Measurements from ENCODE around the gene ERI3. TPM values are rescaled to one million over a fixed set of nuclear protein-coding genes. Genes with fewer than 3 reads are reported as not detected.

ERI3 gene
- total and polyA plus RNA-seq, 2 experiments from 2014 or later = 59.4 to 93.2 TPM

- DNase-seq (ENCODE audit: low spot score) = peak; percentile 24
Observed at GRCh38 chr1:44354268-44354839, 703 bp downstream of the ERI3 start.

GRCh38 chr1:44353604-44354003 lies 1.5 kb downstream of the ERI3 start:
- Histone ChIP-seq H3K79me2 (peaks cover 59% of the 10 kb centered on the region), H3K4me3 (no peak overlapping the region), H3K9me3 (ENCODE audit: low read depth) (no peaks in the 10 kb centered on the region), H3K4me2 (peak overlapping the region; percentile 93), H4K20me1 (ENCODE audit: insufficient read depth, poor library complexity, severe bottlenecking) (peaks cover 15% of the 10 kb centered on the region), H2AFZ (no peak overlapping the region), H3K4me1 (ENCODE audit: insufficient read depth) (peaks cover 16% of the 10 kb centered on the region), H3K9me2 (replicated peaks; ENCODE audit: insufficient read depth) (no peaks in the 10 kb centered on the region), H3K36me3 (replicated peaks; ENCODE audit: insufficient read depth, low read depth) (no peaks in the 10 kb centered on the region), H3K27me3 (no peaks in the 10 kb centered on the region), H3K27ac (no peak overlapping the region)
- WGBS (ENCODE audit: low lambda C conversion rate, missing lambda C conversion rate) = 17% methylated on average over 1 of the region's 1 CpG
- TF ChIP-seq EZH2 (IDR thresholded peaks at IDR 0.05; ENCODE audit: borderline replicate concordance) (no peak), EZH2phosphoT487 (IDR thresholded peaks at IDR 0.05; ENCODE audit: low read depth, severe bottlenecking, unreplicated experiment) (no peak), CTCF (IDR thresholded peaks at IDR 0.05; ENCODE audit: poor library complexity) (no peak)
- DNase-seq (ENCODE audit: low spot score) = no peak

More at GRCh38 chr1:44354268-44354839, 703 bp downstream of the ERI3 start:
- 39% methylated on average over 10 of the region's 10 CpGs for WGBS (ENCODE audit: low lambda C conversion rate, missing lambda C conversion rate)
- Histone ChIP-seq H3K36me3 (replicated peaks; ENCODE audit: insufficient read depth, low read depth) (no peaks in the 10 kb centered on the region), H3K9me2 (replicated peaks; ENCODE audit: insufficient read depth) (no peaks in the 10 kb centered on the region), H4K20me1 (ENCODE audit: insufficient read depth, poor library complexity, severe bottlenecking) (peaks cover 8% of the 10 kb centered on the region), H3K4me2 (peak overlapping the region; percentile 93), H3K4me3 (peak overlapping the region; percentile 47), H3K27ac (peak overlapping the region; percentile 29), H3K79me2 (peaks cover 52% of the 10 kb centered on the region), H3K9me3 (ENCODE audit: low read depth) (no peaks in the 10 kb centered on the region), H3K4me1 (ENCODE audit: insufficient read depth) (peaks cover 16% of the 10 kb centered on the region), H2AFZ (peak overlapping the region; percentile 56), H3K27me3 (no peaks in the 10 kb centered on the region)
- TF ChIP-seq EZH2 (IDR thresholded peaks at IDR 0.05; ENCODE audit: borderline replicate concordance) (no peak), CTCF (IDR thresholded peaks at IDR 0.05; ENCODE audit: poor library complexity) (no peak), EZH2phosphoT487 (IDR thresholded peaks at IDR 0.05; ENCODE audit: low read depth, severe bottlenecking, unreplicated experiment) (no peak)

GRCh38 chr1:44351289-44351688 lies 3.8 kb downstream of the ERI3 start:
- Histone ChIP-seq H3K4me3 (no peak overlapping the region), H3K9me2 (replicated peaks; ENCODE audit: insufficient read depth) (no peaks in the 10 kb centered on the region), H4K20me1 (ENCODE audit: insufficient read depth, poor library complexity, severe bottlenecking) (peaks cover 22% of the 10 kb centered on the region), H3K27ac (no peak overlapping the region), H3K36me3 (replicated peaks; ENCODE audit: insufficient read depth, low read depth) (no peaks in the 10 kb centered on the region), H3K9me3 (ENCODE audit: low read depth) (no peaks in the 10 kb centered on the region), H3K79me2 (peaks cover 81% of the 10 kb centered on the region), H3K4me1 (ENCODE audit: insufficient read depth) (peaks cover 22% of the 10 kb centered on the region), H3K4me2 (peak overlapping the region; percentile 27), H2AFZ (no peak overlapping the region), H3K27me3 (no peaks in the 10 kb centered on the region)
- 71% methylated on average over 2 of the region's 2 CpGs for WGBS (ENCODE audit: low lambda C conversion rate, missing lambda C conversion rate)
- TF ChIP-seq EZH2 (IDR thresholded peaks at IDR 0.05; ENCODE audit: borderline replicate concordance) = no peak
- no peak for TF ChIP-seq CTCF (IDR thresholded peaks at IDR 0.05; ENCODE audit: poor library complexity)
- no peak for TF ChIP-seq EZH2phosphoT487 (IDR thresholded peaks at IDR 0.05; ENCODE audit: low read depth, severe bottlenecking, unreplicated experiment)
- DNase-seq (ENCODE audit: low spot score) = no peak
